Adrenal gland (tissue), 12 donors: ENCODE data around the gene TMEM273. TPM values are rescaled to one million over a fixed set of nuclear protein-coding genes. Genes with fewer than 3 reads are reported as not detected.
A peak's percentile ranks its signal among the peaks of the same experiment; 100 is the strongest.

Source experiments
- DNase-seq, 7 donors: peaks; one replicate each; pipeline ENCODE4 v3.0.0-alpha.2; 2019 to 2020
- H3K27ac ChIP-seq, 5 donors: fragments of 200-600 bp; sonication (generic) in 4 of 5; 1 replicate in 3 of 5; 2 replicates in 2 of 5; pipeline versions ENCODE4 v1.5.1 to v1.8.0; 2016 to 2020; ENCODE audit warnings: mild to moderate bottlenecking in 1 of 5
- H3K27me3 ChIP-seq: fragments of 200-600 bp; 2 replicates; pipeline ENCODE4 v1.8.0; 2021
- H3K36me3 ChIP-seq, 2 donors: fragments of 200-600 bp; replicated peaks in 1 of 2; 1 replicate in 1 of 2; 2 replicates in 1 of 2; pipeline versions ENCODE4 v1.5.1 to v1.8.0; 2018 to 2022
- H3K4me1 ChIP-seq, 2 donors: fragments of 200-600 bp; replicated peaks in 1 of 2; 1 replicate in 1 of 2; 2 replicates in 1 of 2; pipeline versions ENCODE4 v1.5.1 to v1.8.0; 2018 to 2021
- H3K4me3 ChIP-seq, 4 donors: fragments of 200-600 bp; sonication (generic) in 3 of 4; one replicate each; pipeline ENCODE4 v1.5.1; 2016 to 2018
- H3K9me3 ChIP-seq, 3 donors: fragments of 200-600 bp; sonication (generic) in 1 of 3; replicated peaks in 1 of 3; 1 replicate in 2 of 3; 2 replicates in 1 of 3; pipeline versions ENCODE4 v1.5.1 to v1.8.0; 2016 to 2021
- CTCF ChIP-seq, 6 experiments: fragments of 450-650 bp in 4 of 6; fragments of 200-600 bp in 2 of 6; sonication (generic) in 1 of 6; IDR thresholded peaks; 1 replicate in 5 of 6; 2 replicates in 1 of 6; pipeline versions ENCODE4 v1.5.1 to v1.8.0; 2016 to 2021; ENCODE audit warnings: antibody characterized with exemption in 6 of 6, mild to moderate bottlenecking in 2 of 6, moderate library complexity in 1 of 6
- POLR2A ChIP-seq, 2 donors: fragments of 450-650 bp; IDR thresholded peaks; one replicate each; pipeline ENCODE4 v1.6.1; 2017; ENCODE audit warnings: antibody characterized with exemption in 2 of 2, mild to moderate bottlenecking in 2 of 2, moderate library complexity in 1 of 2
- WGBS, 4 donors: extraction: QIAGEN DNeasy Blood & Tissue Kit in 2 of 4; methylation state at CpG; one replicate each; pipeline versions ENCODE4 v1.1.5 to v1.1.7; 2013 to 2017; 5-methylcytosine and 5-hydroxymethylcytosine counted together
- intact Hi-C, 2 donors: fragments of 100-400 bp; cut with DNase I; formaldehyde crosslinking; loops; one replicate each; pipeline versions ENCODE4 v1.14.1 to v1.15.0; 2022 to 2023
- polyA plus RNA-seq, 3 donors: library from polyadenylated mRNA; stranded (reverse); fragments of 200-250 nt in 2 of 3; fragments of 350-450 nt in 1 of 3; fragmentation: Illumina TruSeq in 1 of 3; extraction: RNeasy Lipid Tissue Mini Kit (QIAGEN cat#74804) in 1 of 3; gene quantifications; one replicate each; pipeline ENCODE4 v1.2.3, GENCODE V29; 2013 to 2014
- total RNA-seq, 9 donors: library from RNA; depleted of rRNA in 4 of 9; stranded (reverse); fragments of >200 nt in 4 of 9; fragments of 120-200 nt in 1 of 9; fragmentation: NEBNext Ultra II Directional in 1 of 9; extraction: Animal tissue kit (Norgen Biotek cat#: 25700) in 1 of 9; gene quantifications; one replicate each; pipeline versions ENCODE4 v1.1.0 to v1.2.4, GENCODE V29; 2013 to 2023
- donor health status: healthy with polysubstance abuse.
- donor health status: Bipolar disorder and iron deficiency.
- donor health status: DM: yes; HTN: yes; CAD: no.
- donor health status: DM: no; HTN: no; CAD: no.
- donor health status: DM: no; HTN: no; CAD: no.
- donor health status: DM: yes; HTN: yes; CAD: no.

The TMEM273 gene
- total and polyA plus RNA-seq, 12 donors, result 2.0 to 10.0 (median 5.8) TPM; not detected in 1

DNA sequence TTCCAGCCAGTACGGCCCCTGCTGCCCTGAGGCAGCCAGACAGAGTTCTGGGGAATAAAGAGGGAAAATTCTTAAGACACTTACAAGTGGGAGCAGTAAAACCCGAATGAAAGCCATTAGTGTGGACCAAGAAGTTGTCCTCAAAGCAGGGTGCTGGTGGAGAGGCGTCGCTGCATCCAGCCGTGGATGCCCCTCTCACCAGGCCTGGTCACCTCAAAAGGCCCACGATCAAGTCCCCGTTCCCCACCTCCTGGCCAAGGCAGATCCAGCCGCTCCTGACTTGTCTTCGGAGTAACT, 73.5 kb downstream of the TMEM273 start:
- 13 to 26% (median 19%) methylated on average over 8 to 9 of the region's 9 CpGs for WGBS, 4 donors
- peak overlapping the region in 2 of 4 donors; percentile 31 to 87 for H3K4me3 ChIP-seq
- no peaks in the 10 kb centered on the region for H3K36me3 ChIP-seq
- no peaks in the 10 kb centered on the region for H3K9me3 ChIP-seq
- intact Hi-C loops, result loop anchor here in 1 of 2 donors (10.0 kb wide), 1 partner anchor 50 kb away; no protein-coding TSS in a partner anchor
- H3K27me3 ChIP-seq, result no peaks in the 10 kb centered on the region
- peak in 1 of 7 donors; percentile 70 for DNase-seq
- TF ChIP-seq POLR2A (IDR thresholded peaks at IDR 0.05), result no peak
- no peak for TF ChIP-seq CTCF (IDR thresholded peaks at IDR 0.05)
- H3K4me1 ChIP-seq, result peaks cover 44 to 50% of the 10 kb centered on the region in 2 donors
- peak overlapping the region in 4 of 5 donors; percentile 71 to 92 (median 86) for H3K27ac ChIP-seq

- peaks cover 45 to 52% of the 10 kb centered on the region in 2 donors for H3K4me1 ChIP-seq
- H3K27me3 ChIP-seq, result no peaks in the 10 kb centered on the region
- DNase-seq, result peak in 6 of 7 donors; percentile 59 to 75 (median 63)
- intact Hi-C loops, result loop anchor here in 1 of 2 donors (10.0 kb wide), 1 partner anchor 49 kb away; no protein-coding TSS in a partner anchor
- 22 to 37% (median 34%) methylated on average over 1 to 3 of the region's 3 CpGs for WGBS, 4 donors
- TF ChIP-seq POLR2A (IDR thresholded peaks at IDR 0.05) (peak in 1 of 2 donors; percentile 70), CTCF (IDR thresholded peaks at IDR 0.05) (peak in 2 of 6 experiments; percentile 3 to 5)
- peak overlapping the region in 1 of 4 donors; percentile 87 for H3K4me3 ChIP-seq
- no peaks in the 10 kb centered on the region for H3K36me3 ChIP-seq
- no peaks in the 10 kb centered on the region for H3K9me3 ChIP-seq
- H3K27ac ChIP-seq, result peak overlapping the region in 4 of 5 donors; percentile 71 to 92 (median 86)
Measured at GRCh38 chr10:49113741-49114141, 74.5 kb downstream of the TMEM273 start.

DNA sequence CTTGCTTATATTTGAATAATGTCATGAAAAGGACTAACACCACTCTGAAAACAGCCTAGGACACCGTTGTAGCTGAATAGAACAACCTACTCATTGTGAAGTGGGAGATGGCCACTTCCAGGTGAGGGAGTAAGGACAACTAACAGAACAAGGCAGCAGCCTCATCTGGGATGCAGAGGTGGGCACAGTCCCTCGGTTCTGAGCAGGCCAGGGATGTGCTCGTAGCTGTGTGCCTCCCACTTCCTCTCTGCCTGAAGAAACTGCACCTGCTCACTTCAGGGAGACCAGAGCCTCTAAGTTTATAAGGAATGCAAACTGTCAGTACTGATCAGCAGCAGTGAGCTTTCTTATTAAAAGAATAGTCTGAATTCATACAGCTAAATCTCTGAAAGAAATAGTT, 75.3 kb downstream of the TMEM273 start:
- H3K27ac ChIP-seq, result peak overlapping the region in 4 of 5 donors; percentile 71 to 92 (median 86)

GRCh38 chr10:49112098-49112497, 76.1 kb downstream of the TMEM273 start:
- Histone ChIP-seq H3K27me3 (no peaks in the 10 kb centered on the region), H3K4me1 (peaks cover 52 to 68% of the 10 kb centered on the region in 2 donors), H3K36me3 (peaks cover 0 to 9% of the 10 kb centered on the region in 2 donors), H3K27ac (peak overlapping the region in 3 of 5 donors; percentile 38 to 92 (median 85)), H3K4me3 (peak overlapping the region in 1 of 4 donors; percentile 6), H3K9me3 (no peaks in the 10 kb centered on the region)
- no peak for TF ChIP-seq CTCF (IDR thresholded peaks at IDR 0.05)
- TF ChIP-seq POLR2A (IDR thresholded peaks at IDR 0.05), result no peak
- no peak for DNase-seq
- intact Hi-C loops, result loop anchor here in 1 of 2 donors (10.0 kb wide), 1 partner anchor 47 kb away; no protein-coding TSS in a partner anchor
- 50 to 67% (median 59%) methylated on average over 3 of the region's 3 CpGs for WGBS, 4 donors

More for the DNA sequence above, 75.3 kb downstream of the TMEM273 start:
- H3K9me3 ChIP-seq, result no peaks in the 10 kb centered on the region
- DNase-seq, result no peak
- intact Hi-C loops, result loop anchor here in 1 of 2 donors (10.0 kb wide), 1 partner anchor 48 kb away; no protein-coding TSS in a partner anchor
- H3K36me3 ChIP-seq, result peaks cover 0 to 2% of the 10 kb centered on the region in 2 donors
- no peak overlapping the region for H3K4me3 ChIP-seq
- peaks cover 45 to 60% of the 10 kb centered on the region in 2 donors for H3K4me1 ChIP-seq
- WGBS, 4 donors, result 19 to 43% (median 37%) methylated on average over 3 of the region's 3 CpGs
- H3K27me3 ChIP-seq, result no peaks in the 10 kb centered on the region
- TF ChIP-seq CTCF (IDR thresholded peaks at IDR 0.05), result no peak
- no peak for TF ChIP-seq POLR2A (IDR thresholded peaks at IDR 0.05)
